Fibroblast of lung (primary cell): ENCODE data around the gene DZANK1. TPM values are rescaled to one million over a fixed set of nuclear protein-coding genes. Genes with fewer than 3 reads are reported as not detected.
"Not testable (repeated sequence)": the region's sequence is repeated elsewhere in the genome, so short reads cannot be mapped to it uniquely, and the experiment has no call there.

Experiments used
- DNase-seq, 2 donors: peaks; one replicate each; pipeline versions ENCODE4 v3.0.0 to v3.0.0-alpha.2; 2010; ENCODE audit warnings: low read depth in 2 of 2
- H2AFZ ChIP-seq: 2 replicates; pipeline ENCODE4 v1.5.1; 2012; ENCODE audit warnings: low read length, control low read depth, inconsistent platforms
- H3K27ac ChIP-seq: 2 replicates; pipeline ENCODE4 v1.5.1; 2011; ENCODE audit warnings: low read length, control low read depth; ENCODE audit not compliant: insufficient read depth
- H3K27me3 ChIP-seq: 2 replicates; pipeline ENCODE4 v1.5.1; 2011; ENCODE audit warnings: mild to moderate bottlenecking, low read length; ENCODE audit not compliant: control insufficient read depth, insufficient read depth
- H3K36me3 ChIP-seq: 2 replicates; pipeline ENCODE4 v1.5.1; 2011; ENCODE audit warnings: low read length; ENCODE audit not compliant: control insufficient read depth, insufficient read depth
- H3K4me1 ChIP-seq: 2 replicates; pipeline ENCODE4 v1.5.1; 2011; ENCODE audit warnings: low read length; ENCODE audit not compliant: control insufficient read depth, insufficient read depth; ENCODE audit errors: extremely low read depth
- H3K4me2 ChIP-seq: 2 replicates; pipeline ENCODE4 v1.5.1; 2011; ENCODE audit warnings: low read length, control low read depth; ENCODE audit not compliant: insufficient read depth; ENCODE audit errors: extremely low read depth
- H3K4me3 ChIP-seq, 4 experiments: fragments of 200-600 bp in 1 of 4; sonication (generic) in 1 of 4; replicated peaks in 1 of 4; 2 replicates each; pipeline ENCODE4 v1.5.1; 2011 to 2016; ENCODE audit warnings: low read length in 4 of 4, low read depth in 3 of 4, mild to moderate bottlenecking in 3 of 4, control low read depth in 2 of 4, inconsistent platforms in 1 of 4, mixed read lengths in 1 of 4; ENCODE audit not compliant: insufficient read depth in 1 of 4; ENCODE audit errors: control extremely low read depth in 1 of 4
- H3K79me2 ChIP-seq: 2 replicates; pipeline ENCODE4 v1.5.1; 2012; ENCODE audit warnings: mild to moderate bottlenecking, low read length, inconsistent platforms; ENCODE audit not compliant: control insufficient read depth, insufficient read depth
- H3K9ac ChIP-seq: 2 replicates; pipeline ENCODE4 v1.5.1; 2011; ENCODE audit warnings: mild to moderate bottlenecking, low read length, control low read depth; ENCODE audit not compliant: insufficient read depth
- H3K9me3 ChIP-seq: 2 replicates; pipeline ENCODE4 v1.5.1; 2012; ENCODE audit warnings: low read depth, low read length; ENCODE audit not compliant: control insufficient read depth, insufficient read depth
- H4K20me1 ChIP-seq: 2 replicates; pipeline ENCODE4 v1.5.1; 2011; ENCODE audit warnings: low read length; ENCODE audit not compliant: control insufficient read depth, insufficient read depth; ENCODE audit errors: extremely low read depth
- CTCF ChIP-seq, 2 donors: IDR thresholded peaks in 1 of 2; conservative IDR thresholded peaks in 1 of 2; 1 replicate in 1 of 2; 2 replicates in 1 of 2; pipeline ENCODE4 v1.5.1; 2011 to 2012; ENCODE audit warnings: low read length in 2 of 2, control low read depth in 1 of 2, inconsistent platforms in 1 of 2, low read depth in 1 of 2, mild to moderate bottlenecking in 1 of 2
- EZH2 ChIP-seq: IDR thresholded peaks from 2 replicates; pipeline ENCODE4 v1.5.1; 2012; ENCODE audit warnings: low read length, control low read depth, mild to moderate bottlenecking; ENCODE audit errors: missing control alignments
- polyA plus RNA-seq, 2 donors: library from polyadenylated mRNA; depleted of rRNA in 1 of 2; stranded (reverse) in 1 of 2; unstranded in 1 of 2; fragments of >200 nt; gene quantifications; 2 replicates each; pipeline ENCODE4 v1.2.1, GENCODE V29; 2011 to 2012; ENCODE audit warnings: missing spikeins in 1 of 2
- total RNA-seq: library from RNA; depleted of rRNA; stranded (reverse); fragments of >200 nt; gene quantifications from 2 replicates; pipeline ENCODE4 v1.2.1, GENCODE V29; 2014

The DZANK1 gene
- total and polyA plus RNA-seq, 2 donors (not counting 1 experiment from before 2014, with no cell fraction given), result 0.83 to 1.2 TPM

GRCh38 chr20:18380908-18381529 is 85.8 kb downstream of the DZANK1 start:
- no peaks in the 10 kb centered on the region for H3K36me3 ChIP-seq
- no peak for DNase-seq
- no peak overlapping the region for H3K4me2 ChIP-seq
- no peak overlapping the region for H3K27ac ChIP-seq
- H3K4me1 ChIP-seq, result no peaks in the 10 kb centered on the region
- H3K9me3 ChIP-seq, result no peaks in the 10 kb centered on the region
- no peak overlapping the region for H3K4me3 ChIP-seq
- no peak overlapping the region for H2AFZ ChIP-seq
- TF ChIP-seq CTCF (conservative IDR thresholded peaks at IDR 0.05 in 1 of 2, IDR thresholded peaks at IDR 0.05 in 1 of 2; ENCODE audit: low read depth in 1 of 2, low read length in 2 of 2) (no peak), EZH2 (no peak)
- H3K27me3 ChIP-seq, result no peaks in the 10 kb centered on the region
- no peak overlapping the region for H3K9ac ChIP-seq
- H3K79me2 ChIP-seq, result no peaks in the 10 kb centered on the region
- no peaks in the 10 kb centered on the region for H4K20me1 ChIP-seq

GRCh38 chr20:18377896-18378481 is 88.8 kb downstream of the DZANK1 start:
- H3K4me2 ChIP-seq, result no peak overlapping the region
- no peaks in the 10 kb centered on the region for H4K20me1 ChIP-seq
- no peak for TF ChIP-seq CTCF (conservative IDR thresholded peaks at IDR 0.05 in 1 of 2, IDR thresholded peaks at IDR 0.05 in 1 of 2; ENCODE audit: low read depth in 1 of 2, low read length in 2 of 2)
- TF ChIP-seq EZH2, result no peak
- no peaks in the 10 kb centered on the region for H3K36me3 ChIP-seq
- H3K27me3 ChIP-seq, result no peaks in the 10 kb centered on the region
- H3K9ac ChIP-seq, result no peak overlapping the region
- no peak overlapping the region for H3K4me3 ChIP-seq
- H3K4me1 ChIP-seq, result no peaks in the 10 kb centered on the region
- no peak overlapping the region for H3K27ac ChIP-seq
- H3K9me3 ChIP-seq, result no peaks in the 10 kb centered on the region
- no peak overlapping the region for H2AFZ ChIP-seq
- no peak for DNase-seq
- H3K79me2 ChIP-seq, result no peaks in the 10 kb centered on the region

GRCh38 chr20:18375551-18375950 is 91.3 kb downstream of the DZANK1 start:
- not testable (repeated sequence) for H3K27me3 ChIP-seq, H3K9me3 ChIP-seq, H3K36me3 ChIP-seq, H3K79me2 ChIP-seq, H3K4me1 ChIP-seq, H3K4me3 ChIP-seq, H3K9ac ChIP-seq, H3K27ac ChIP-seq, H4K20me1 ChIP-seq, DNase-seq, H3K4me2 ChIP-seq, H2AFZ ChIP-seq
